K562 (cell line): ENCODE results near the gene IPCEF1. TPM values are rescaled to one million over a fixed set of nuclear protein-coding genes. Genes with fewer than 3 reads are reported as not detected.

Source experiments
- ATAC-seq: fragments of 200-7000 bp; cut with Tn5 transposase; 3 replicates; pipeline ENCODE4 v1.9.1; 2020; ENCODE audit warnings: moderate library complexity
- BruUV-seq: library from RNA; stranded (reverse); fragments of 400-500 nt; replicated peaks from 2 replicates; lab custom pipeline; 2021; lab: Mats Ljungman, UMichigan
- CTCF ChIA-PET: fragments of 300-600 bp; formaldehyde crosslinking; extraction: SDS; loops from one replicate; lab custom pipeline; 2021; ENCODE audit warnings: low intra/inter-chr PET ratio; lab: Yijun Ruan, JAX
- POLR2A ChIA-PET: fragments of 300-600, 350-650 bp; sonication (Branson Sonifier 250); formaldehyde crosslinking; extraction: SDS; loops from one replicate; lab custom pipeline; 2021; ENCODE audit warnings: antibody characterized with exemption, inconsistent platforms; lab: Yijun Ruan, JAX
- DNase-seq, 4 experiments: peaks; one replicate each; pipeline versions ENCODE4 v3.0.0 to v3.0.0-alpha.2; 2011 to 2018; ENCODE audit warnings: low spot score in 3 of 4, mixed read lengths in 3 of 4; ENCODE audit errors: extremely low read depth in 1 of 4
- FAIRE-seq: peaks from 2 replicates; lab custom pipeline; 2011; peaks lifted over from hg19 to GRCh38; lab: Jason Lieb, UNC
- H2AFZ ChIP-seq: 2 replicates; pipeline ENCODE4 v1.6.0; 2011; ENCODE audit warnings: low read depth, low read length, control low read depth, inconsistent platforms
- H3K27ac ChIP-seq: fragments of 200-600 bp; 3 replicates; pipeline ENCODE4 v1.8.0; 2011; ENCODE audit warnings: low read depth, mild to moderate bottlenecking, control low read depth, inconsistent platforms, low read length, moderate library complexity, mixed read lengths; ENCODE audit errors: extremely low read depth
- H3K27me3 ChIP-seq, 2 experiments: fragments of 300-600 bp in 1 of 2; 2 replicates in 1 of 2; 3 replicates in 1 of 2; pipeline versions ENCODE4 v1.6.0 to v1.8.0; 2011; ENCODE audit warnings: inconsistent platforms in 2 of 2, low read length in 2 of 2, mild to moderate bottlenecking in 1 of 2, mixed read lengths in 1 of 2, moderate library complexity in 1 of 2; ENCODE audit not compliant: control insufficient read depth in 2 of 2, insufficient read depth in 2 of 2
- H3K36me3 ChIP-seq: fragments of 300-600 bp; 3 replicates; pipeline ENCODE4 v1.8.0; 2011; ENCODE audit warnings: mild to moderate bottlenecking, low read length, inconsistent platforms; ENCODE audit not compliant: control insufficient read depth, insufficient read depth
- H3K4me1 ChIP-seq, 2 experiments: fragments of 200-600 bp in 1 of 2; replicated peaks in 1 of 2; 2 replicates in 1 of 2; 3 replicates in 1 of 2; pipeline versions ENCODE4 v1.5.1 to v1.8.0; 2011; ENCODE audit warnings: inconsistent platforms in 2 of 2, low read length in 2 of 2, mild to moderate bottlenecking in 1 of 2, mixed read lengths in 1 of 2, moderate library complexity in 1 of 2; ENCODE audit not compliant: control insufficient read depth in 2 of 2, insufficient read depth in 2 of 2
- H3K4me2 ChIP-seq: 2 replicates; pipeline ENCODE4 v1.6.1; 2011; ENCODE audit warnings: low read length, control low read depth, inconsistent platforms, mixed read lengths; ENCODE audit not compliant: insufficient read depth
- H3K4me3 ChIP-seq: fragments of 200-600 bp; sonication (generic), shearing (Covaris generic); 2 replicates; pipeline ENCODE4 v1.5.1; 2016; ENCODE audit warnings: control low read depth, inconsistent platforms
- H3K79me2 ChIP-seq: fragments of 200-600 bp; 3 replicates; pipeline ENCODE4 v1.8.0; 2011; ENCODE audit warnings: low read length, inconsistent platforms; ENCODE audit not compliant: control insufficient read depth, insufficient read depth
- H3K9ac ChIP-seq, 2 experiments: 2 replicates each; pipeline versions ENCODE4 v1.6.0 to v1.6.1; 2011; ENCODE audit warnings: low read depth in 2 of 2, low read length in 2 of 2, control low read depth in 1 of 2, inconsistent platforms in 1 of 2, mild to moderate bottlenecking in 1 of 2, mixed read lengths in 1 of 2; ENCODE audit not compliant: insufficient read depth in 1 of 2
- H3K9me1 ChIP-seq: one replicate; pipeline ENCODE4 v1.6.0; 2011; ENCODE audit warnings: inconsistent platforms, mild to moderate bottlenecking, low read length, moderate library complexity; ENCODE audit not compliant: control insufficient read depth, insufficient read depth
- H3K9me3 ChIP-seq: replicated peaks from 2 replicates; pipeline ENCODE4 v1.5.1; 2011; ENCODE audit warnings: low read depth, low read length, inconsistent platforms; ENCODE audit not compliant: control insufficient read depth, insufficient read depth
- H4K20me1 ChIP-seq: replicated peaks from 2 replicates; pipeline ENCODE4 v1.6.1; 2011; ENCODE audit warnings: low read length, inconsistent platforms, mixed read lengths; ENCODE audit not compliant: control insufficient read depth, insufficient read depth
- ETV1 ChIP-seq: fragments of 450-650 bp; conservative IDR thresholded peaks from 2 replicates; pipeline ENCODE4 v1.6.1; 2016; ENCODE audit warnings: missing genetic modification characterization, control low read depth, low read depth, missing compliant biosample characterization
- HMG20B ChIP-seq: fragments of 250-450 bp; sonication (Bioruptor Pico); IDR thresholded peaks from 2 replicates; pipeline ENCODE4 v1.5.0; 2021; ENCODE audit warnings: mild to moderate bottlenecking
- RAD21 ChIP-seq, 2 experiments: fragments of 250-450 bp in 1 of 2; fragments of 450-650 bp in 1 of 2; sonication (Bioruptor Pico) in 1 of 2; formaldehyde crosslinking in 1 of 2; IDR thresholded peaks in 1 of 2; conservative IDR thresholded peaks in 1 of 2; 2 replicates each; pipeline versions ENCODE4 v1.4.0 to v1.8.0; 2020 to 2022; ENCODE audit warnings: mild to moderate bottlenecking in 2 of 2, moderate library complexity in 1 of 2
- ZNF24 ChIP-seq: fragments of 450-650 bp; IDR thresholded peaks from 2 replicates; pipeline ENCODE4 v1.6.1; 2016
- WGBS: fragments of 100-300 bp; shearing (Covaris generic); methylation state at CpG from one replicate; pipeline ENCODE4 v1.1.6; 2016; ENCODE audit warnings: low coverage, mixed read lengths; ENCODE audit not compliant: insufficient coverage; ENCODE audit errors: missing lambda C conversion rate; 5-methylcytosine and 5-hydroxymethylcytosine counted together
- in situ Hi-C: fragments of 300-500 bp; cut with MboI; formaldehyde crosslinking; loops from 4 replicates; pipeline ENCODE4 v1.15.0; 2018; ENCODE audit warnings: inconsistent platforms, mixed read lengths
- intact Hi-C: fragments of 100-400 bp; cut with micrococcal nuclease; formaldehyde crosslinking; loops from 2 replicates; pipeline ENCODE4 v1.14.2; 2022
- polyA plus RNA-seq, 8 experiments: library from polyadenylated mRNA; depleted of rRNA in 4 of 8; stranded (reverse) in 5 of 8; unstranded in 3 of 8; fragments of >200 nt; fragmentation: Nextera tagmentation in 2 of 8; fragmentation: Illumina TruSeq in 1 of 8; extraction: Ambion mirVana in 2 of 8; extraction: Trizol in 1 of 8; gene quantifications; 2 replicates each; pipeline versions ENCODE4 v1.2.1 to v1.2.3, GENCODE V29; 2011 to 2014; ENCODE audit warnings: inconsistent platforms in 1 of 8, missing spikeins in 1 of 8
- total RNA-seq, 7 experiments: library from RNA; depleted of rRNA in 6 of 7; stranded (reverse); fragments of >200 nt in 6 of 7; fragmentation: Illumina TruSeq in 2 of 7; extraction: Trizol in 2 of 7; gene quantifications; 2 replicates each; pipeline versions ENCODE4 v1.2.1 to v1.2.3, GENCODE V29; 2011 to 2021; ENCODE audit warnings: low replicate concordance in 1 of 7
- TF ChIP-seq, protein P1 (sequence below), 2 experiments: fragments of 450-650 bp; formaldehyde crosslinking in 1 of 2; IDR thresholded peaks; 2 replicates each; pipeline versions ENCODE4 v1.4.0 to v1.6.1; 2014 to 2020; ENCODE audit warnings: mild to moderate bottlenecking in 2 of 2, borderline replicate concordance in 1 of 2, low read depth in 1 of 2
- TF ChIP-seq, protein P2 (sequence below), 3 experiments: IDR thresholded peaks in 2 of 3; conservative IDR thresholded peaks in 1 of 3; 2 replicates each; pipeline ENCODE4 v1.5.1; 2011 to 2012; ENCODE audit warnings: low read length in 3 of 3, mild to moderate bottlenecking in 3 of 3, control low read depth in 2 of 3, improper control_type of control experiment in 1 of 3, inconsistent platforms in 1 of 3, low read depth in 1 of 3, mixed read lengths in 1 of 3, moderate library complexity in 1 of 3; ENCODE audit not compliant: insufficient read depth in 2 of 3

The IPCEF1 gene
- total and polyA plus RNA-seq, 9 of the 15 experiments (the other 6 are each of a cell fraction or from before 2014, with no cell fraction given), result 0.14 to 0.18 TPM; not detected in 7

DNA sequence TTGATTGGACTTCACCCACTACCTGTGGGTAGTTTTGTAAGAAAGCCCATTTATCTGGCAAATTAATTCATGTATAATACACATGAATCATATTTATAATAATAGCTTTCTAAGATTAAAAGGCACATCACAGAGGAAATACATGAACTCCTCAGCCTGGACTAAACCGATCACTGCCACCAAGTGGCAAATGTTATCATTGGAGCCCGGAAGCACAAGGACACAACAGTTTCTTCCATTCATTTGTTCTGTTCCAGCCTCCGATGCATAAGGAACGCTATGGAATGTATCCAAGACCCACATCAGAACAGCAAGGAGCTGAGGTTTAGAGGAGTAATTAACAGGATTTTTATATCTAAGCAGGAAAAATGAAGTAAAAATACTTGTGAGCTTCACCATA, 13.9 kb upstream of the IPCEF1 start:
- FAIRE-seq (peak; percentile 79), DNase-seq (peak in 2 of 4 experiments; percentile 26 to 41), ATAC-seq (peak; percentile 85)
- no peak overlapping the region for H3K4me2 ChIP-seq
- BruUV-seq, result no TSS peak
- H4K20me1 ChIP-seq, result no peaks in the 10 kb centered on the region
- in situ Hi-C loops, result no loop called here
- H3K4me1 ChIP-seq, result no peaks in the 10 kb centered on the region
- ChIA-PET CTCF (interaction anchor here (1.8 kb wide), 1 partner anchor 216 kb away, joined by 7 read pairs; no protein-coding TSS in a partner anchor), POLR2A (no interaction called here)
- intact Hi-C loops, result loop anchor here (1.0 to 10.0 kb wide), 2 partner anchors 216 to 1346 kb away; no protein-coding TSS in a partner anchor
- H3K79me2 ChIP-seq, result no peaks in the 10 kb centered on the region
- no peak overlapping the region for H3K4me3 ChIP-seq
- H3K27me3 ChIP-seq, result peaks cover 25 to 35% of the 10 kb centered on the region in 2 experiments; a peak in 4 of 5 replicates
- no peak overlapping the region for H3K27ac ChIP-seq
- no peak overlapping the region for H3K9ac ChIP-seq
- no peaks in the 10 kb centered on the region for H3K9me1 ChIP-seq
- no peaks in the 10 kb centered on the region for H3K36me3 ChIP-seq
- no peaks in the 10 kb centered on the region for H3K9me3 ChIP-seq
- TF ChIP-seq HMG20B (CRISPR knock-in tag) (no peak), ZNF24 (peak; percentile 79), RAD21 (CRISPR knock-in tag; conservative IDR thresholded peaks at IDR 0.05 in 1 of 2, IDR thresholded peaks at IDR 0.05 in 1 of 2) (peak; percentile 42 to 46; a peak in 3 of 4 replicates), ETV1 (tag) (0 out of 2 replicates have a peak, but pooled peaks have one; percentile 29)
- TF ChIP-seq, protein P1, sequence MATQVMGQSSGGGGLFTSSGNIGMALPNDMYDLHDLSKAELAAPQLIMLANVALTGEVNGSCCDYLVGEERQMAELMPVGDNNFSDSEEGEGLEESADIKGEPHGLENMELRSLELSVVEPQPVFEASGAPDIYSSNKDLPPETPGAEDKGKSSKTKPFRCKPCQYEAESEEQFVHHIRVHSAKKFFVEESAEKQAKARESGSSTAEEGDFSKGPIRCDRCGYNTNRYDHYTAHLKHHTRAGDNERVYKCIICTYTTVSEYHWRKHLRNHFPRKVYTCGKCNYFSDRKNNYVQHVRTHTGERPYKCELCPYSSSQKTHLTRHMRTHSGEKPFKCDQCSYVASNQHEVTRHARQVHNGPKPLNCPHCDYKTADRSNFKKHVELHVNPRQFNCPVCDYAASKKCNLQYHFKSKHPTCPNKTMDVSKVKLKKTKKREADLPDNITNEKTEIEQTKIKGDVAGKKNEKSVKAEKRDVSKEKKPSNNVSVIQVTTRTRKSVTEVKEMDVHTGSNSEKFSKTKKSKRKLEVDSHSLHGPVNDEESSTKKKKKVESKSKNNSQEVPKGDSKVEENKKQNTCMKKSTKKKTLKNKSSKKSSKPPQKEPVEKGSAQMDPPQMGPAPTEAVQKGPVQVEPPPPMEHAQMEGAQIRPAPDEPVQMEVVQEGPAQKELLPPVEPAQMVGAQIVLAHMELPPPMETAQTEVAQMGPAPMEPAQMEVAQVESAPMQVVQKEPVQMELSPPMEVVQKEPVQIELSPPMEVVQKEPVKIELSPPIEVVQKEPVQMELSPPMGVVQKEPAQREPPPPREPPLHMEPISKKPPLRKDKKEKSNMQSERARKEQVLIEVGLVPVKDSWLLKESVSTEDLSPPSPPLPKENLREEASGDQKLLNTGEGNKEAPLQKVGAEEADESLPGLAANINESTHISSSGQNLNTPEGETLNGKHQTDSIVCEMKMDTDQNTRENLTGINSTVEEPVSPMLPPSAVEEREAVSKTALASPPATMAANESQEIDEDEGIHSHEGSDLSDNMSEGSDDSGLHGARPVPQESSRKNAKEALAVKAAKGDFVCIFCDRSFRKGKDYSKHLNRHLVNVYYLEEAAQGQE (IDR thresholded peaks at IDR 0.05; ENCODE audit: borderline replicate concordance), result peak; percentile 23; the same call in 1 of the 2 replicates
- TF ChIP-seq, protein P1 (CRISPR knock-in tag; IDR thresholded peaks at IDR 0.05; ENCODE audit: low read depth), result no peak
- TF ChIP-seq, protein P2, sequence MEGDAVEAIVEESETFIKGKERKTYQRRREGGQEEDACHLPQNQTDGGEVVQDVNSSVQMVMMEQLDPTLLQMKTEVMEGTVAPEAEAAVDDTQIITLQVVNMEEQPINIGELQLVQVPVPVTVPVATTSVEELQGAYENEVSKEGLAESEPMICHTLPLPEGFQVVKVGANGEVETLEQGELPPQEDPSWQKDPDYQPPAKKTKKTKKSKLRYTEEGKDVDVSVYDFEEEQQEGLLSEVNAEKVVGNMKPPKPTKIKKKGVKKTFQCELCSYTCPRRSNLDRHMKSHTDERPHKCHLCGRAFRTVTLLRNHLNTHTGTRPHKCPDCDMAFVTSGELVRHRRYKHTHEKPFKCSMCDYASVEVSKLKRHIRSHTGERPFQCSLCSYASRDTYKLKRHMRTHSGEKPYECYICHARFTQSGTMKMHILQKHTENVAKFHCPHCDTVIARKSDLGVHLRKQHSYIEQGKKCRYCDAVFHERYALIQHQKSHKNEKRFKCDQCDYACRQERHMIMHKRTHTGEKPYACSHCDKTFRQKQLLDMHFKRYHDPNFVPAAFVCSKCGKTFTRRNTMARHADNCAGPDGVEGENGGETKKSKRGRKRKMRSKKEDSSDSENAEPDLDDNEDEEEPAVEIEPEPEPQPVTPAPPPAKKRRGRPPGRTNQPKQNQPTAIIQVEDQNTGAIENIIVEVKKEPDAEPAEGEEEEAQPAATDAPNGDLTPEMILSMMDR (IDR thresholded peaks at IDR 0.05 in 2 of 3, conservative IDR thresholded peaks at IDR 0.05 in 1 of 3; ENCODE audit: insufficient read depth in 2 of 3, low read depth in 1 of 3, low read length in 3 of 3), result peak; percentile 41 to 59 (median 51); a peak in 4 of 6 replicates
- WGBS, result 2% methylated on average over 4 of the region's 4 CpGs
- H2AFZ ChIP-seq, result no peak overlapping the region
